GM03348 (cell line): Measurements from ENCODE around the gene ARHGAP1.

ENCODE experiments used
- DNase-seq: peaks from one replicate; pipeline ENCODE4 v3.0.0; 2012; ENCODE audit warnings: low spot score

Gene ARHGAP1

GRCh38 chr11:46700241-46701077 lies at the start of gene ARHGAP1, which contains the start of gene ZNF408:
ARHGAP1 (minus strand) TSS chr11:46700619; CDS start chr11:46696107, 4,512 bp downstream.
ZNF408 (plus strand) TSS chr11:46701031; CDS start chr11:46701048, 17 bp downstream.
- DNase-seq: peak; percentile 97

GRCh38 chr11:46747150-46747549 lies 46.7 kb upstream of the ARHGAP1 start:
- DNase-seq: no peak

- DNase-seq: no peak
Measured at GRCh38 chr11:46745995-46746394, 45.6 kb upstream of the ARHGAP1 start.

GRCh38 chr11:46745328-46745727 lies 44.9 kb upstream of the ARHGAP1 start:
- DNase-seq: no peak

GRCh38 chr11:46743693-46744339 lies 43.4 kb upstream of the ARHGAP1 start:
- no peak for DNase-seq

- no peak for DNase-seq
Measured at GRCh38 chr11:46743043-46743442, 42.6 kb upstream of the ARHGAP1 start.

- no peak for DNase-seq
Measured at GRCh38 chr11:46741600-46742484, 41.4 kb upstream of the ARHGAP1 start.

- DNase-seq: no peak
Measured at GRCh38 chr11:46738887-46739286, 38.5 kb upstream of the ARHGAP1 start.

- DNase-seq: no peak
Measured at GRCh38 chr11:46737699-46738098, 37.3 kb upstream of the ARHGAP1 start.

- peak; percentile 29 for DNase-seq
Measured at GRCh38 chr11:46736615-46737014, 36.2 kb upstream of the ARHGAP1 start.

- DNase-seq: no peak
Measured at GRCh38 chr11:46736146-46736545, 35.7 kb upstream of the ARHGAP1 start.

- no peak for DNase-seq
Measured at GRCh38 chr11:46733234-46733633, 32.8 kb upstream of the ARHGAP1 start.

- DNase-seq: no peak
Measured at GRCh38 chr11:46731545-46731944, 31.1 kb upstream of the ARHGAP1 start.

- DNase-seq: no peak
Measured at GRCh38 chr11:46729110-46730027, 28.9 kb upstream of the ARHGAP1 start.

- no peak for DNase-seq
Measured at GRCh38 chr11:46728659-46729040, 28.2 kb upstream of the ARHGAP1 start.

- no peak for DNase-seq
Measured at GRCh38 chr11:46727952-46728658, 27.7 kb upstream of the ARHGAP1 start.

- no peak for DNase-seq
Measured at GRCh38 chr11:46726206-46726862, 25.9 kb upstream of the ARHGAP1 start.

GRCh38 chr11:46725338-46726205 lies 25.2 kb upstream of the ARHGAP1 start:
- no peak for DNase-seq

GRCh38 chr11:46724088-46724487 lies 23.7 kb upstream of the ARHGAP1 start:
- no peak for DNase-seq
